B cell (primary cell): ENCODE results near the gene SCOC.

Experiments
- CTCF ChIP-seq: fragments of 200-600 bp; IDR thresholded peaks from one replicate; pipeline ENCODE4 v1.8.0; 2022; ENCODE audit warnings: antibody characterized with exemption, mild to moderate bottlenecking
- EZH2 ChIP-seq: IDR thresholded peaks from 2 replicates; pipeline ENCODE4 v1.6.1; 2012; ENCODE audit warnings: borderline replicate concordance, low read depth, mild to moderate bottlenecking, moderate library complexity, low read length; ENCODE audit not compliant: insufficient read depth, poor library complexity, severe bottlenecking

GRCh38 chr4:140333523-140333922 lies 39.9 kb upstream of the SCOC start:
- TF ChIP-seq EZH2 (no peak), CTCF (no peak)
